Urothelium cell line (cell line): Measurements from ENCODE around the gene C10orf53.
A peak's percentile ranks its signal among the peaks of the same experiment; 100 is the strongest.

ENCODE experiments used
- DNase-seq: peaks from one replicate; pipeline ENCODE4 v3.0.0; 2011; ENCODE audit warnings: low spot score, mixed read lengths
- FAIRE-seq: peaks from 2 replicates; lab custom pipeline; 2011; peaks lifted over from hg19 to GRCh38; lab: Jason Lieb, UNC

The C10orf53 gene

GRCh38 chr10:49736564-49737113, 57.2 kb downstream of the C10orf53 start:
- DNase-seq (no peak), FAIRE-seq (no peak)

- FAIRE-seq: no peak
- DNase-seq: no peak
Measured at GRCh38 chr10:49737474-49738201, 58.2 kb downstream of the C10orf53 start.

- DNase-seq (no peak), FAIRE-seq (no peak)
Measured at GRCh38 chr10:49738616-49739360, 59.3 kb downstream of the C10orf53 start.

GRCh38 chr10:49739426-49739825, 60.0 kb downstream of the C10orf53 start:
- DNase-seq (no peak), FAIRE-seq (peak; percentile 13)

- FAIRE-seq: no peak
- DNase-seq: no peak
Measured at GRCh38 chr10:49740346-49741107, 61.1 kb downstream of the C10orf53 start.

GRCh38 chr10:49741108-49741995, 61.9 kb downstream of the C10orf53 start:
- FAIRE-seq (peak; percentile 100), DNase-seq (no peak)

- DNase-seq (no peak), FAIRE-seq (no peak)
Measured at GRCh38 chr10:49742683-49743463, 63.4 kb downstream of the C10orf53 start.

- FAIRE-seq (no peak), DNase-seq (no peak)
Measured at GRCh38 chr10:49743464-49744075, 64.1 kb downstream of the C10orf53 start.

- FAIRE-seq (no peak), DNase-seq (no peak)
Measured at GRCh38 chr10:49744091-49744685, 64.7 kb downstream of the C10orf53 start.

- DNase-seq (no peak), FAIRE-seq (no peak)
Measured at GRCh38 chr10:49744924-49745605, 65.6 kb downstream of the C10orf53 start.

GRCh38 chr10:49745756-49746155, 66.3 kb downstream of the C10orf53 start:
- DNase-seq (no peak), FAIRE-seq (no peak)

GRCh38 chr10:49746626-49747302, 67.3 kb downstream of the C10orf53 start:
- DNase-seq (no peak), FAIRE-seq (no peak)
